Activated CD8-positive, alpha-beta memory T cell treated with anti-CD3 and anti-CD28 coated beads, Interleukin-2, amount 50 U/mL, for 4 hours (primary cell): ENCODE data around the gene TMEM253.

Source experiments
- DNase-seq: peaks from one replicate; pipeline ENCODE4 v3.0.0-alpha.2; 2020

TMEM253 gene

GRCh38 chr14:21090940-21091663, 9.8 kb upstream of the TMEM253 start:
- DNase-seq = no peak

- no peak for DNase-seq
Observed at GRCh38 chr14:21091821-21092272, 9.0 kb upstream of the TMEM253 start.

- peak; percentile 94 for DNase-seq
Observed at GRCh38 chr14:21092273-21093011, 8.4 kb upstream of the TMEM253 start.

- DNase-seq = no peak
Observed at GRCh38 chr14:21093018-21093417, 7.8 kb upstream of the TMEM253 start.

- no peak for DNase-seq
Observed at GRCh38 chr14:21093769-21094681, 6.8 kb upstream of the TMEM253 start.

- no peak for DNase-seq
Observed at GRCh38 chr14:21095430-21096205, 5.2 kb upstream of the TMEM253 start.

GRCh38 chr14:21096438-21096837, 4.4 kb upstream of the TMEM253 start:
- DNase-seq = no peak

GRCh38 chr14:21096978-21097635, 3.8 kb upstream of the TMEM253 start:
- DNase-seq = no peak

GRCh38 chr14:21097636-21098075, 3.2 kb upstream of the TMEM253 start:
- no peak for DNase-seq

- no peak for DNase-seq
Observed at GRCh38 chr14:21098076-21098891, 2.6 kb upstream of the TMEM253 start, which contains the start of gene ZNF219. TSS of gene ZNF219 (minus strand) at chr14:21098655. CDS start at chr14:21093591, 5,064 bp downstream.

- DNase-seq = no peak
Observed at GRCh38 chr14:21098892-21099595, 1.8 kb upstream of the TMEM253 start.

- DNase-seq = no peak
Observed at GRCh38 chr14:21099596-21099985, 1.3 kb upstream of the TMEM253 start.

- DNase-seq = no peak
Observed at GRCh38 chr14:21101802-21102413, 1.0 kb downstream of the TMEM253 start.

GRCh38 chr14:21102521-21103410, 1.9 kb downstream of the TMEM253 start:
- no peak for DNase-seq

- no peak for DNase-seq
Observed at GRCh38 chr14:21103411-21103709, 2.5 kb downstream of the TMEM253 start.

GRCh38 chr14:21103710-21104447, 3.0 kb downstream of the TMEM253 start:
- DNase-seq = peak; percentile 93

- DNase-seq = peak; percentile 58
Observed at GRCh38 chr14:21104448-21105060, 3.7 kb downstream of the TMEM253 start.

GRCh38 chr14:21105095-21105494, 4.2 kb downstream of the TMEM253 start:
- no peak for DNase-seq
